Activated CD8-positive, alpha-beta T cell treated with anti-CD3 and anti-CD28 coated beads for 36 hours (primary cell): ENCODE data around the gene LAMA4. TPM values are rescaled to one million over a fixed set of nuclear protein-coding genes. Genes with fewer than 3 reads are reported as not detected.
A peak's percentile ranks its signal among the peaks of the same experiment; 100 is the strongest.

ENCODE experiments used
- ATAC-seq: fragments of 200-7000 bp; cut with Tn5 transposase; one replicate; pipeline ENCODE4 v1.10.0; 2021; ENCODE audit warnings: mild to moderate bottlenecking, moderate library complexity
- CTCF ChIA-PET: fragments of 350-600 bp; sonication (Branson Sonifier 250); formaldehyde crosslinking; loops from one replicate; lab custom pipeline; 2021; ENCODE audit warnings: antibody characterized with exemption; lab: Charles Lee
- POLR2A ChIA-PET: fragments of 350-600 bp; sonication (Branson Sonifier 250); formaldehyde crosslinking; loops from one replicate; lab custom pipeline; 2021; ENCODE audit warnings: antibody characterized with exemption; lab: Charles Lee
- DNase-seq: peaks from one replicate; pipeline ENCODE4 v3.0.0-alpha.2; 2020
- H3K27ac Mint-ChIP-seq: one replicate; pipeline ENCODE4 v1.8.0; 2021; ENCODE audit warnings: mild to moderate bottlenecking, mixed read lengths
- H3K27me3 Mint-ChIP-seq: one replicate; pipeline ENCODE4 v1.8.0; 2021; ENCODE audit warnings: mixed read lengths
- H3K36me3 Mint-ChIP-seq: one replicate; pipeline ENCODE4 v1.8.0; 2021; ENCODE audit warnings: low read depth, mixed read lengths
- H3K4me1 Mint-ChIP-seq: one replicate; pipeline ENCODE4 v1.8.0; 2021; ENCODE audit warnings: low read depth, mixed read lengths
- H3K4me3 Mint-ChIP-seq: one replicate; pipeline ENCODE4 v1.8.0; 2021; ENCODE audit warnings: mild to moderate bottlenecking, moderate library complexity, mixed read lengths
- H3K9me3 Mint-ChIP-seq: one replicate; pipeline ENCODE4 v1.8.0; 2021; ENCODE audit warnings: mixed read lengths
- CTCF ChIP-seq: fragments of 200-600 bp; IDR thresholded peaks from one replicate; pipeline ENCODE4 v1.8.0; 2022; ENCODE audit warnings: antibody characterized with exemption, mild to moderate bottlenecking
- intact Hi-C: fragments of 100-400 bp; cut with micrococcal nuclease; formaldehyde crosslinking; loops from one replicate; pipeline ENCODE4 v1.10.0; 2022
- total RNA-seq, 2 experiments: library from RNA; stranded (reverse); gene quantifications; one replicate each; pipeline ENCODE4 v1.2.3, GENCODE V29; 2021

LAMA4 gene
- total RNA-seq, 2 experiments from 2014 or later: not detected

- ChIA-PET CTCF (interaction anchor here (0.9 to 3.5 kb wide), 3 partner anchors 25 to 74 kb away, joined by 3 to 13 read pairs (median 4); no protein-coding TSS in a partner anchor), POLR2A (no interaction called here)
- H3K36me3 Mint-ChIP-seq: no peaks in the 10 kb centered on the region
- ATAC-seq: no peak
- no peak overlapping the region for H3K27ac Mint-ChIP-seq
- no peak overlapping the region for H3K4me3 Mint-ChIP-seq
- H3K9me3 Mint-ChIP-seq: no peaks in the 10 kb centered on the region
- TF ChIP-seq CTCF: no peak
- H3K27me3 Mint-ChIP-seq: peaks cover 18% of the 10 kb centered on the region
- peaks cover 19% of the 10 kb centered on the region for H3K4me1 Mint-ChIP-seq
- intact Hi-C loops: loop anchor here (5.0 kb wide), 1 partner anchor 50 kb away; no protein-coding TSS in a partner anchor
- no peak for DNase-seq
Measured at GRCh38 chr6:112237595-112237994, 16.8 kb downstream of the LAMA4 start.

- Mint-ChIP-seq H3K9me3 (no peaks in the 10 kb centered on the region), H3K4me3 (no peak overlapping the region), H3K27me3 (peaks cover 18% of the 10 kb centered on the region), H3K36me3 (no peaks in the 10 kb centered on the region), H3K4me1 (peaks cover 16% of the 10 kb centered on the region), H3K27ac (no peak overlapping the region)
- no peak for TF ChIP-seq CTCF
- POLR2A ChIA-PET: interaction anchor here (0.8 kb wide), 1 partner anchor 8 kb away, joined by 3 read pairs; no protein-coding TSS in a partner anchor
- no peak for DNase-seq
- CTCF ChIA-PET: interaction anchor here (1.3 to 3.5 kb wide), 2 partner anchors 57 to 74 kb away, joined by 4 to 13 read pairs; no protein-coding TSS in a partner anchor
- intact Hi-C loops: loop anchor here (5.0 kb wide), 1 partner anchor 50 kb away; no protein-coding TSS in a partner anchor
- ATAC-seq: no peak
Measured at GRCh38 chr6:112237066-112237465, 17.3 kb downstream of the LAMA4 start.

- Mint-ChIP-seq H3K4me1 (peaks cover 11% of the 10 kb centered on the region), H3K9me3 (no peaks in the 10 kb centered on the region), H3K27me3 (peaks cover 20% of the 10 kb centered on the region), H3K4me3 (no peak overlapping the region), H3K27ac (no peak overlapping the region), H3K36me3 (no peaks in the 10 kb centered on the region)
- ChIA-PET POLR2A (no interaction called here), CTCF (interaction anchor here (1.1 to 3.5 kb wide), 2 partner anchors 11 to 56 kb away, joined by 4 to 13 read pairs; no protein-coding TSS in a partner anchor)
- ATAC-seq (peak; percentile 94), DNase-seq (peak; percentile 89)
- no peak for TF ChIP-seq CTCF
- intact Hi-C loops: loop anchor here (5.0 kb wide), 1 partner anchor 51 kb away; no protein-coding TSS in a partner anchor
Measured at GRCh38 chr6:112235956-112236355, 18.4 kb downstream of the LAMA4 start.

GRCh38 chr6:112234601-112235000 lies 19.8 kb downstream of the LAMA4 start:
- Mint-ChIP-seq H3K36me3 (no peaks in the 10 kb centered on the region), H3K27me3 (peaks cover 20% of the 10 kb centered on the region), H3K9me3 (no peaks in the 10 kb centered on the region), H3K4me3 (no peak overlapping the region), H3K4me1 (peaks cover 11% of the 10 kb centered on the region), H3K27ac (no peak overlapping the region)
- intact Hi-C loops: no loop called here
- ChIA-PET POLR2A (no interaction called here), CTCF (interaction anchor here (0.7 to 3.5 kb wide), 2 partner anchors 54 to 77 kb away, joined by 3 to 13 read pairs; no protein-coding TSS in a partner anchor)
- DNase-seq: no peak
- no peak for ATAC-seq
- no peak for TF ChIP-seq CTCF

- no peak for TF ChIP-seq CTCF
- Mint-ChIP-seq H3K36me3 (no peaks in the 10 kb centered on the region), H3K27ac (no peak overlapping the region), H3K9me3 (no peaks in the 10 kb centered on the region), H3K27me3 (peaks cover 20% of the 10 kb centered on the region), H3K4me3 (no peak overlapping the region), H3K4me1 (peaks cover 11% of the 10 kb centered on the region)
- no peak for ATAC-seq
- POLR2A ChIA-PET: no interaction called here
- intact Hi-C loops: no loop called here
- DNase-seq: no peak
- CTCF ChIA-PET: no interaction called here
Measured at GRCh38 chr6:112233847-112234246, 20.5 kb downstream of the LAMA4 start.
